K562 (cell line): ENCODE measurements around the gene VIP. TPM values are rescaled to one million over a fixed set of nuclear protein-coding genes. Genes with fewer than 3 reads are reported as not detected.

Experiments used
- ATAC-seq: fragments of 200-7000 bp; cut with Tn5 transposase; 3 replicates; pipeline ENCODE4 v1.9.1; 2020; ENCODE audit warnings: moderate library complexity
- BruUV-seq: library from RNA; stranded (reverse); fragments of 400-500 nt; replicated peaks from 2 replicates; lab custom pipeline; 2021; lab: Mats Ljungman, UMichigan
- CTCF ChIA-PET: fragments of 300-600 bp; formaldehyde crosslinking; extraction: SDS; loops from one replicate; lab custom pipeline; 2021; ENCODE audit warnings: low intra/inter-chr PET ratio; lab: Yijun Ruan, JAX
- POLR2A ChIA-PET: fragments of 300-600, 350-650 bp; sonication (Branson Sonifier 250); formaldehyde crosslinking; extraction: SDS; loops from one replicate; lab custom pipeline; 2021; ENCODE audit warnings: antibody characterized with exemption, inconsistent platforms; lab: Yijun Ruan, JAX
- DNase-seq, 4 experiments: peaks; one replicate each; pipeline versions ENCODE4 v3.0.0 to v3.0.0-alpha.2; 2011 to 2018; ENCODE audit warnings: low spot score in 3 of 4, mixed read lengths in 3 of 4; ENCODE audit errors: extremely low read depth in 1 of 4
- FAIRE-seq: peaks from 2 replicates; lab custom pipeline; 2011; peaks lifted over from hg19 to GRCh38; lab: Jason Lieb, UNC
- H2AFZ ChIP-seq: 2 replicates; pipeline ENCODE4 v1.6.0; 2011; ENCODE audit warnings: low read depth, low read length, control low read depth, inconsistent platforms
- H3K27ac ChIP-seq: fragments of 200-600 bp; 3 replicates; pipeline ENCODE4 v1.8.0; 2011; ENCODE audit warnings: low read depth, mild to moderate bottlenecking, control low read depth, inconsistent platforms, low read length, moderate library complexity, mixed read lengths; ENCODE audit errors: extremely low read depth
- H3K27me3 ChIP-seq, 2 experiments: fragments of 300-600 bp in 1 of 2; 2 replicates in 1 of 2; 3 replicates in 1 of 2; pipeline versions ENCODE4 v1.6.0 to v1.8.0; 2011; ENCODE audit warnings: inconsistent platforms in 2 of 2, low read length in 2 of 2, mild to moderate bottlenecking in 1 of 2, mixed read lengths in 1 of 2, moderate library complexity in 1 of 2; ENCODE audit not compliant: control insufficient read depth in 2 of 2, insufficient read depth in 2 of 2
- H3K36me3 ChIP-seq: fragments of 300-600 bp; 3 replicates; pipeline ENCODE4 v1.8.0; 2011; ENCODE audit warnings: mild to moderate bottlenecking, low read length, inconsistent platforms; ENCODE audit not compliant: control insufficient read depth, insufficient read depth
- H3K4me1 ChIP-seq, 2 experiments: fragments of 200-600 bp in 1 of 2; replicated peaks in 1 of 2; 2 replicates in 1 of 2; 3 replicates in 1 of 2; pipeline versions ENCODE4 v1.5.1 to v1.8.0; 2011; ENCODE audit warnings: inconsistent platforms in 2 of 2, low read length in 2 of 2, mild to moderate bottlenecking in 1 of 2, mixed read lengths in 1 of 2, moderate library complexity in 1 of 2; ENCODE audit not compliant: control insufficient read depth in 2 of 2, insufficient read depth in 2 of 2
- H3K4me2 ChIP-seq: 2 replicates; pipeline ENCODE4 v1.6.1; 2011; ENCODE audit warnings: low read length, control low read depth, inconsistent platforms, mixed read lengths; ENCODE audit not compliant: insufficient read depth
- H3K4me3 ChIP-seq: fragments of 200-600 bp; sonication (generic), shearing (Covaris generic); 2 replicates; pipeline ENCODE4 v1.5.1; 2016; ENCODE audit warnings: control low read depth, inconsistent platforms
- H3K79me2 ChIP-seq: fragments of 200-600 bp; 3 replicates; pipeline ENCODE4 v1.8.0; 2011; ENCODE audit warnings: low read length, inconsistent platforms; ENCODE audit not compliant: control insufficient read depth, insufficient read depth
- H3K9ac ChIP-seq, 2 experiments: 2 replicates each; pipeline versions ENCODE4 v1.6.0 to v1.6.1; 2011; ENCODE audit warnings: low read depth in 2 of 2, low read length in 2 of 2, control low read depth in 1 of 2, inconsistent platforms in 1 of 2, mild to moderate bottlenecking in 1 of 2, mixed read lengths in 1 of 2; ENCODE audit not compliant: insufficient read depth in 1 of 2
- H3K9me1 ChIP-seq: one replicate; pipeline ENCODE4 v1.6.0; 2011; ENCODE audit warnings: inconsistent platforms, mild to moderate bottlenecking, low read length, moderate library complexity; ENCODE audit not compliant: control insufficient read depth, insufficient read depth
- H3K9me3 ChIP-seq: replicated peaks from 2 replicates; pipeline ENCODE4 v1.5.1; 2011; ENCODE audit warnings: low read depth, low read length, inconsistent platforms; ENCODE audit not compliant: control insufficient read depth, insufficient read depth
- H4K20me1 ChIP-seq: replicated peaks from 2 replicates; pipeline ENCODE4 v1.6.1; 2011; ENCODE audit warnings: low read length, inconsistent platforms, mixed read lengths; ENCODE audit not compliant: control insufficient read depth, insufficient read depth
- NFYB ChIP-seq: IDR thresholded peaks from 2 replicates; pipeline ENCODE4 v1.6.1; 2011; ENCODE audit warnings: mild to moderate bottlenecking, moderate library complexity; ENCODE audit not compliant: insufficient read length; ENCODE audit errors: extremely low read depth
- PCBP2 ChIP-seq: fragments of 200-400 bp; formaldehyde crosslinking; IDR thresholded peaks from 2 replicates; pipeline ENCODE4 v1.6.1; 2018; ENCODE audit warnings: low read length, low read depth, mild to moderate bottlenecking, moderate library complexity; ENCODE audit not compliant: poor library complexity, severe bottlenecking
- SAFB2 ChIP-seq: fragments of 200-400 bp; formaldehyde crosslinking; IDR thresholded peaks from 2 replicates; pipeline ENCODE4 v1.6.1; 2018; ENCODE audit warnings: borderline replicate concordance, low read length, low read depth, moderate library complexity; ENCODE audit not compliant: severe bottlenecking
- WGBS: fragments of 100-300 bp; shearing (Covaris generic); methylation state at CpG from one replicate; pipeline ENCODE4 v1.1.6; 2016; ENCODE audit warnings: low coverage, mixed read lengths; ENCODE audit not compliant: insufficient coverage; ENCODE audit errors: missing lambda C conversion rate; 5-methylcytosine and 5-hydroxymethylcytosine counted together
- in situ Hi-C: fragments of 300-500 bp; cut with MboI; formaldehyde crosslinking; loops from 4 replicates; pipeline ENCODE4 v1.15.0; 2018; ENCODE audit warnings: inconsistent platforms, mixed read lengths
- intact Hi-C: fragments of 100-400 bp; cut with micrococcal nuclease; formaldehyde crosslinking; loops from 2 replicates; pipeline ENCODE4 v1.14.2; 2022
- polyA plus RNA-seq, 8 experiments: library from polyadenylated mRNA; depleted of rRNA in 4 of 8; stranded (reverse) in 5 of 8; unstranded in 3 of 8; fragments of >200 nt; fragmentation: Nextera tagmentation in 2 of 8; fragmentation: Illumina TruSeq in 1 of 8; extraction: Ambion mirVana in 2 of 8; extraction: Trizol in 1 of 8; gene quantifications; 2 replicates each; pipeline versions ENCODE4 v1.2.1 to v1.2.3, GENCODE V29; 2011 to 2014; ENCODE audit warnings: inconsistent platforms in 1 of 8, missing spikeins in 1 of 8
- total RNA-seq, 7 experiments: library from RNA; depleted of rRNA in 6 of 7; stranded (reverse); fragments of >200 nt in 6 of 7; fragmentation: Illumina TruSeq in 2 of 7; extraction: Trizol in 2 of 7; gene quantifications; 2 replicates each; pipeline versions ENCODE4 v1.2.1 to v1.2.3, GENCODE V29; 2011 to 2021; ENCODE audit warnings: low replicate concordance in 1 of 7
- TF ChIP-seq, protein P1 (sequence below): fragments of 450-650 bp; conservative IDR thresholded peaks from 2 replicates; pipeline ENCODE4 v1.6.1; 2016; ENCODE audit warnings: missing genetic modification characterization, low read depth, mild to moderate bottlenecking, missing compliant biosample characterization, moderate library complexity
- TF ChIP-seq, protein P2 (sequence below): fragments of 450-650 bp; formaldehyde crosslinking; IDR thresholded peaks from 2 replicates; pipeline ENCODE4 v1.4.0; 2020; ENCODE audit warnings: mild to moderate bottlenecking, moderate library complexity

Gene VIP
- total and polyA plus RNA-seq, 9 of the 15 experiments (the other 6 are each of a cell fraction or from before 2014, with no cell fraction given), result 0.08 TPM; not detected in 8

DNA sequence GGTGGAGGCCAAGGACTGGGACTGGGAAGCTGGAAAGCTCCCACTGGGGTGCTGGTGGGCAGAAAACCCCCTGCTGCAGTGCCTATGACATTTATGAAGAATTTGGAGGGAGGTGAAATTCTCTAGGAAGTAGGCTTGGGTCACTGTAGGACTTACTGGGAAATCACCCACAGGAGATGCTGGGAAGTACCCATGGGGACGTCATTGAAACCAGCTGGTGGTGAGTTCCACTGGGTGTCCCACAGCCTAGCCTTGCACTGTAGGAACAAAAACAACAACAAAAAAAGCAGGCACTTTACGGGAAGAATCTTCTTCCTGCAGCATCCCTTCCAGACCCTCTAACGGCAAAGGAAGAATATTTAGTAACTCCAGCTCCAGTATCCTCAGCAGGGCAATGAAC lies 26.2 kb downstream of the VIP start:
- CTCF ChIA-PET, result no interaction called here
- Histone ChIP-seq H3K27ac (no peak overlapping the region), H3K79me2 (no peaks in the 10 kb centered on the region), H3K9ac (no peak overlapping the region), H3K9me1 (no peaks in the 10 kb centered on the region)
- ATAC-seq, result no peak
- intact Hi-C loops, result no loop called here
- TF ChIP-seq, protein P1, sequence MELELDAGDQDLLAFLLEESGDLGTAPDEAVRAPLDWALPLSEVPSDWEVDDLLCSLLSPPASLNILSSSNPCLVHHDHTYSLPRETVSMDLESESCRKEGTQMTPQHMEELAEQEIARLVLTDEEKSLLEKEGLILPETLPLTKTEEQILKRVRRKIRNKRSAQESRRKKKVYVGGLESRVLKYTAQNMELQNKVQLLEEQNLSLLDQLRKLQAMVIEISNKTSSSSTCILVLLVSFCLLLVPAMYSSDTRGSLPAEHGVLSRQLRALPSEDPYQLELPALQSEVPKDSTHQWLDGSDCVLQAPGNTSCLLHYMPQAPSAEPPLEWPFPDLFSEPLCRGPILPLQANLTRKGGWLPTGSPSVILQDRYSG (tag), result no peak
- no peak for TF ChIP-seq NFYB
- TF ChIP-seq SAFB2, result no peak
- no peak for TF ChIP-seq PCBP2
- TF ChIP-seq, protein P2, sequence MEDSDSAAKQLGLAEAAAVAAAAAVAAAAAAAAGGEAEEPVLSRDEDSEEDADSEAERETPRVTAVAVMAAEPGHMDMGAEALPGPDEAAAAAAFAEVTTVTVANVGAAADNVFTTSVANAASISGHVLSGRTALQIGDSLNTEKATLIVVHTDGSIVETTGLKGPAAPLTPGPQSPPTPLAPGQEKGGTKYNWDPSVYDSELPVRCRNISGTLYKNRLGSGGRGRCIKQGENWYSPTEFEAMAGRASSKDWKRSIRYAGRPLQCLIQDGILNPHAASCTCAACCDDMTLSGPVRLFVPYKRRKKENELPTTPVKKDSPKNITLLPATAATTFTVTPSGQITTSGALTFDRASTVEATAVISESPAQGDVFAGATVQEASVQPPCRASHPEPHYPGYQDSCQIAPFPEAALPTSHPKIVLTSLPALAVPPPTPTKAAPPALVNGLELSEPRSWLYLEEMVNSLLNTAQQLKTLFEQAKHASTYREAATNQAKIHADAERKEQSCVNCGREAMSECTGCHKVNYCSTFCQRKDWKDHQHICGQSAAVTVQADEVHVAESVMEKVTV (CRISPR knock-in tag), result no peak
- TF ChIP-seq, all 486 proteins: peak for 0
- in situ Hi-C loops, result no loop called here
- no peak overlapping the region for H3K4me3 ChIP-seq
- no peak overlapping the region for H2AFZ ChIP-seq
- BruUV-seq, result no TSS peak
- WGBS, result 10% methylated on average over 3 of the region's 3 CpGs
- no peaks in the 10 kb centered on the region for H3K9me3 ChIP-seq
- H3K36me3 ChIP-seq, result no peaks in the 10 kb centered on the region
- POLR2A ChIA-PET, result interaction anchor here (0.6 kb wide), 1 partner anchor 224 kb away, joined by 3 read pairs; no protein-coding TSS in a partner anchor
- FAIRE-seq (no peak), DNase-seq (no peak)
- no peak overlapping the region for H3K4me2 ChIP-seq
- H3K4me1 ChIP-seq, result no peaks in the 10 kb centered on the region
- H4K20me1 ChIP-seq, result no peaks in the 10 kb centered on the region
- H3K27me3 ChIP-seq, result no peaks in the 10 kb centered on the region
